NCI-H2196 treated with DMSO at 0.1 percent for 48 hours (cell line): ENCODE data around the gene AFG1L.
"Not testable (repeated sequence)": the region's sequence is repeated elsewhere in the genome, so short reads cannot be mapped to it uniquely, and the experiment has no call there.

Experiments
- DNase-seq: peaks from one replicate; lab custom pipeline; 2025; ENCODE audit not compliant: unreplicated experiment; lab: John Stamatoyannopoulos, UW

Gene AFG1L

DNA sequence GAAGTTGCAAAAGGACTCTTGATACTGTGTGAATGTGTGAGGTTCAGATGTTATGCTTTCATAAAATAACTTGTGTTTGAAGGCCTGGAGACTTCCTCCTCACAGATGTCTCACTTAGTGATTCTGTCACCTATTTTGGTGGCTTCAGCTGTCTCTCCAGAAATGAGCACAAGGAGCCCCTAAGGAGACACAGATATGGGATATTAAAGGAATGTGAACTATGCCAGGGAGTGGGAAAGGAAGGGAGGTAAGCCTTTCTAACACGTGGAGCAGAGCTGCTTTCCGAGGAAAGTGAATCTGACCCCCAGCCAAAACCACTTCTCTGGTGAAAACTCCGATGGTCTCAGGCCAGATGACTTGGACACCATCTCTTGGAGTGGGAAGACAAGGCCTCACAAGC, 255.4 kb downstream of the AFG1L start:
- DNase-seq = no peak

DNA sequence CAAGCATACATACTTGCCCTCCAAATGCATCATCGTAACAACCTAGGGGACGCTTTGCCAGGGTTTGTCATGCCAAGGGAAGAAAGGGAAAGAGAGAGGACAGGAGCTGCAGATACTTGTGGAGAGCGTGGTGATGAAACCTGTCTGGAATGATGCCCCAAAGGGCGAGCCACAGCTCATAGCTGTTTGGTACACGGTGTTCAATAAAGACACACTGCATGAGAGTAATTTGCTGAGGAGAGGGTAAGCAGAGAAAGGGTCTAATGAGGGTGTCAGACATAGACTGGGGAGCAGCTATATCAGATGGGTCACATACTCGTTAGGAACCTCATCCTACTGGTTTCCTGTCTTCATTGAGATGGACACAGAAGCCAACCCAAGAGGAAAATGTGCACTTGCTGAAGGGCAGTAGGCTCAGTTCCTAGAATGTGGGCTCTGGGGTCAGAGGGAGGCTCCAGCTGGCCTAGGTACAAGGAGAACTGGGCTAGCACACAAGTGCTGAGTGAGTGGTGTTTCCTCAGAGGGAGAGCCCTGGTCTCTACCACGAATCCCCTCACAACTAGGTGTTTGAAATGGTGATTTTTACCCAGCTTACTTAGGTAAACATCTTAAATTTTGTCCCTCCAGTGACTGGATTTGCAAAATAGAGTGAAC, 260.7 kb downstream of the AFG1L start:
- DNase-seq = no peak

DNA sequence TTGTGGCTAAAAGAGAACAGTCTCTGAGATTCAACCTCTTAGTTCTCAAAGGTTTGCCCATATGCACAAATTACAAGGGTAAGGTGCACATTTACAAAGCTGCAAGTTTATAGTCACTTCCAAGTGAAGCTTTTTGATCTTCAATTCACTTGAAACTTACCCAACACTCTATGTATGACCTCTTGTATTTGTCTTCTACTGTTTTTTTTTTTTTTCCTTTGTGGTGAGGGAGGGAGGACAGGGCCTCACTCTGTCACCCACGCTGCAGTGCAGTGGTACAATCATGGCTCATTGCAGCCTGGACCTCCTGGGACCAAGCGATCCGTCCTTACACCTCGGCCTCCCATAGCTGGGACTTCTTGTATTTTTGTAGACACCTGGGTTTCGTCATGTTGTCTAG, 261.4 kb downstream of the AFG1L start:
- DNase-seq = no peak

DNA sequence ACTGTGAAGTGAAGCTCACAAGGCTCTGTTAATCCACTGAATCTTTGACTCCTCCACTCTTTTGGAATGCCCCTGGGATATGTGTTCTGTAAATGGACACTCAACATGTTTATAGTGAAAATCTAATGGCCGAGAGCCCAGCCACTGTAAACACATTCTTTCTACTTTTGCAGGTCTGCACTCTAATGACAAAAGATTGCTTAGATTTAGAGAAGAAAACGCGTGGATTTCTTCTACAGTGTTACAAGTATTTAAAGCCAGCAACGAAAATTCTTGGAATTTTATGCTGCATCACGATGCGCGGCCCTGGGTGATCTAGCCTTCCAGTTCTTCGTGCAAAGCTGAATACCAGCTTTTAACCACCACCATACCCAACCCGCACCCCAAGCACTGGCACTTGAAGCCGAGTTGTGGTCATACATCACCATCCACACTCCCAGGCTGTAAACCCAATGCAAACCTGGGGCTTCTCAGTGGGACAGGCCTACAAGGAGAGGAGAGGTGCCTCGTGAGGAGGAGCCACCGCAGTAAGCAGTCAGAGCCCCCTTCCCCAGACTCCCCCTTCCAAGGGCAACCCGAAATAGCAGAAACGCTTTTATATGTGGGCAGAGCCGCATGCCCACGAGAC, 262.1 kb downstream of the AFG1L start:
- no peak for DNase-seq

DNA sequence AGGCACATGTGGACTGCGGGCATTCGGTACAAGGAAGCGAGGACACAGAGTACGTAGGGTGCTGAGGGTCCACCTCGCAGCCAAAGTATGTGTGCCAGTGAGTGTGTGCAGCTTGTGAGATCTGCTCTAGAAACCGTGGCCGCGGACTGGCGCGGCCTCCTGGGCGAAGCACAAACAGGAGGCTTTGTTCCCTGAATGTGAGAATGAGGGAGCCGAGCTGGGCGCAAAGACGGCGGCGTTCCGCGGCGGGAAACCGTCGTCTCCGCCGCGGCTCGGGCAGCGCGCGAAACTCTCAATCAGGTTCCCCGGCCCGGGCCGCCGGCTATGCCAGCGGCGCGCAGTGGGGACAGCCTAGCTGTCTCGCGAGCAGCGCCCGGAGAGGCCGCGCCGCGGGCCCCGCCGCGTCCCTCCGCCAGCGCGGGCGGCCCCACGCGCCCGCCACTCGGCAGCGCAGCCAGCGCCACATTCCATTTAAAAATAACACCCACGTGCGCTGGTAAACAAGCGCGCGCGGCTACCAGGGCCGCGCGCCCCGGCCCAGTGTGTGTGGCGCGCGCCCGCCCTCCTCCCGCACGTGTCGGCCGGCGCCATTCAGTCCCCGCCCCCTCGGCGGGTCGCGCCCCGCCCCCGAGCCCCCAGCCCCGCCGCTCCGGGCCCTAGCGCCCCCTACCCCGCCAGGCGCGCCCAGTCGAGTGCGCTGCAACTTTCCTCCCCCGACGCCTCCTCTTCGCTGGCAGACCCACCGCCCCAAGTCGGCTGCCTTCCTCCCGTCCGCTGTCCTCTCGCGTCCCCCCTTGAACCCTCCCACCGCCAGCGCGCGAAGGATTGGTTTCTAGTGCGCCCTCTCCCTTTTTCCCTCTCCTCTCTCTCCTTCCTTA, 262.9 kb downstream of the AFG1L start:
- DNase-seq = peak; percentile 74

DNA sequence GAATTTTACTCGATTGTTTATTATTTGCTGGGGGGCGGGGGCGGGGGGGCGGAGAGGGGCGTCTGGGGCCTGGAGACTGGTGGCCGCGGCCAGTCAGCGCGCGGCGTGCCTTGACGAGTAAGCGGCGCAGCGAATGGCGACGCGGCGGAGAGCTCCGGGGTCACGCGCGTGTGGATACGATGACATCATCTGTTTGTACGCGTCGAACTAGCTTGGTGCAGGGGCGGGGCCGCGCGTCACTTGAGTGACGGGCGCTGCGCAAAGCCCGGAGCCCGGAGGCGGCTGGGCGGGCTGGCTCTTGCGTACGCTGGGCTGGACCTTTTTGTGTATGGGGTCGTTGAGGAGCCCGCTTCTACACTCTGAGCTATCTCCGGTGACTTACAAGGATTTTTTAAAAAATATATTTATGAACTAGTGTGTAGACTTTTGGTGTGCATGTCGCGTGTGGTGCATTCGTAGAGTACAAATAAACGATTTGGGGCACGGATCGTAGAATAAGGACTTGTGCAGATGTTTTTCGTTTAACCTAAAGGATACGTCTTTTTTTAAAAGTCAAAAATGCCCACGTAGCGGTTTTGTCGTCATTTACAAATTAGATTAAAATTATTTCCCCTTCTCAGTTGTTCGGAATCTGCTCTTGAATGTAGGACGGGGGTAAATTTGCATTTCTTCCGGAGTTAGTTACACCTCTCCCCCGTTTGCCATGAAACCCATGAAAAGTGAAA, 263.7 kb downstream of the AFG1L start:
- peak; percentile 92 for DNase-seq

DNA sequence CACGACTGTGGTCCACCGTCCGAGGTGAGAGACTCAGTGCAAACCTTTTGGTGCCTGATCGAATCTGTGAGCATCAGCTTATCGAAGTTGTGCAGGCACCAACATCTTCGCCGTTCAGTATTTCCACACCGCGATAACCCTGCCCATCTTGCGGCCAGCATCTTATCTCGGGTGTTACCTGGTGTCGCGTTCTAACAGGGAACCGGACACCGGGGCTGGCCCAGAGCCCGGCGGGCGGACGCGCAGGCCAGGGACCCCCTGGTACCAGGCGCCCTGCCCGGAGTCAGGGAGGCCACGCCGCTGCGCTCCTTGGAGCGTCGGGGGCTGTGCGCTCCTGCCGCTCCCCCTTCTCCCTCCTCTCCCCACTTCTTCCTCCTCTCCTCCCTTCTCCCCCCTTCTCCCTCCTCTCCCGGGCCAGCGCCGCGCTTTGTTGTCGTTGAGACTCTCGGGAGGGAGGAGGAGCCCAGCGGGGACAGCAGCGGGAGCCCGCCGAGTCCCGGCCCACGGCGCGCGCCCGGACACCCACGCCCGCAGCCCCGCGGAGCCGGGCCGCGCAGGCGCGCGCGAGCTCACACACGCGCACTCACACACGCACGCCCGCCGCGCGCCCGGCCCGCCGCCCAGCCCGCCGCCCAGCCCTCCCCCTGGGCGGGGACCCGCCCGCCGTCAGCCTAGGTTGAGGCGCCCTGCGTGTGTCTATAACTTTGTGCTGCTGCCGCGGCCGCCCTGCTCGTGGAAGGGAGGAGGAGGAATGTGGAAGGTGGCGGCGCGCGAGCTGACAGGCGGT, 264.4 kb downstream of the AFG1L start:
- peak; percentile 87 for DNase-seq

DNA sequence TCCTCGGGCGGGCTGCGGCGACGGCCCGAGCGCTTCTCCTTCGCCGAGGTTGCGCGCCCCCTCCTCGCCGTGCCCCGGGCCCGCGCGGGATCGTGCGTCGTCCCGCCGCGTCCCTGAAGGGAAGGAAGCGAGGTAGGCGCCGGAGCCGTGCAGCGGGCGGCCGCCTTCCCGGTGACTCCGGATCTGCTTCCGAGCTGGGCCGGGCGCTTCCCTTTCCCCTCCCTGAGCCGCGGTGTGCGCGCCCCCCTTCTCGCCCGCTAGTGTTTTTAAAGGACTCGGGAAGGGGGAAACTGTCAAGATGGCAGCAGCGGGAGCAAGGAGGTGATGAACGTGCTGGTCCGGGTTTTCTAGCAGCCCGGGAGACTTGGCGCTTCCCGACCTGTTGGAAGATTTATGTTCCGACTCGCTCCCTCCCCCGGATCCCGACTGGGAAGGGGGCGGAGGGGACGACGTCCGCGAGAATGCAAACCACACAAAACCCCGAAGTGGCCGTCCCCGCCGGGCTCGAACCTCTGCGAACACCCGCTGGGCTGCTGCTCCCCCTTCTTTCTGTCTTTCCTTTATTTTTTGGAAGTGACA, 265.1 kb downstream of the AFG1L start:
- DNase-seq = peak; percentile 71

DNA sequence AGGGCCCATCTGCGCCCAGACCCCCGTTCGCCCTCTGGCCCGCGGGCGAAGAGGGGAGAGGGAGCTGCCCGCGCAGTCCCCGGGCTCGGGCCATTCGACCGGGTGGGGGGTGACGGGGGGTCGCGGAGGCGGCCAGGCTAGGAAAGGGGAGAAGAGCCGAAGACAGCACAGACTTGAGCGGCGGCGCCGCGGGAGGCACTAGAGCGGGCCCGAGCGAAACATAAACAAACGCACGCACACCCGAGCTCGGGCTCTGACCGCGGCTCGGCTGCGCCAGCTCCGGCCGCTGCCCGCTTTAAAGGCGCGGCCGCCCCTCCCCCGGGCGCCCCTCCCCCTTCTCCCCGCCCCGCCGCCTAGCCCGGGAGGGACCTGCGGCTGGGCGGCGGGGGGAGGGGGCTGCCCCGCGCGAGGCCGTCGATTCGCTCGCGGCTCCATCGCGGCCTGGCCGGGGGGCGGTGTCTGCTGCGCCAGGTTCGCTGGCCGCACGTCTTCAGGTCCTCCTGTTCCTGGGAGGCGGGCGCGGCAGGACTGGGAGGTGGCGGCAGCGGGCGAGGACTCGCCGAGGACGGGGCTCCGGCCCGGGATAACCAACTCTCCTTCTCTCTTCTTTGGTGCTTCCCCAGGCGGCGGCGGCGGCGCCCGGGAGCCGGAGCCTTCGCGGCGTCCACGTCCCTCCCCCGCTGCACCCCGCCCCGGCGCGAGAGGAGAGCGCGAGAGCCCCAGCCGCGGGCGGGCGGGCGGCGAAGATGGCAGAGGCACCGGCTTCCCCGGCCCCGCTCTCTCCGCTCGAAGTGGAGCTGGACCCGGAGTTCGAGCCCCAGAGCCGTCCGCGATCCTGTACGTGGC, 265.8 kb downstream of the AFG1L start, which contains the start of gene FOXO3:
TSS of gene FOXO3 (plus strand) at position 455 of the 846 bp plus-strand sequence. CDS start at position 747, 292 bp downstream.
- peak; percentile 72 for DNase-seq

DNA sequence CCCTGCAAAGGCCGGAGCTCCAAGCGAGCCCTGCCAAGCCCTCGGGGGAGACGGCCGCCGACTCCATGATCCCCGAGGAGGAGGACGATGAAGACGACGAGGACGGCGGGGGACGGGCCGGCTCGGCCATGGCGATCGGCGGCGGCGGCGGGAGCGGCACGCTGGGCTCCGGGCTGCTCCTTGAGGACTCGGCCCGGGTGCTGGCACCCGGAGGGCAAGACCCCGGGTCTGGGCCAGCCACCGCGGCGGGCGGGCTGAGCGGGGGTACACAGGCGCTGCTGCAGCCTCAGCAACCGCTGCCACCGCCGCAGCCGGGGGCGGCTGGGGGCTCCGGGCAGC, 266.4 kb downstream of the AFG1L start:
- DNase-seq = not testable (repeated sequence)

DNA sequence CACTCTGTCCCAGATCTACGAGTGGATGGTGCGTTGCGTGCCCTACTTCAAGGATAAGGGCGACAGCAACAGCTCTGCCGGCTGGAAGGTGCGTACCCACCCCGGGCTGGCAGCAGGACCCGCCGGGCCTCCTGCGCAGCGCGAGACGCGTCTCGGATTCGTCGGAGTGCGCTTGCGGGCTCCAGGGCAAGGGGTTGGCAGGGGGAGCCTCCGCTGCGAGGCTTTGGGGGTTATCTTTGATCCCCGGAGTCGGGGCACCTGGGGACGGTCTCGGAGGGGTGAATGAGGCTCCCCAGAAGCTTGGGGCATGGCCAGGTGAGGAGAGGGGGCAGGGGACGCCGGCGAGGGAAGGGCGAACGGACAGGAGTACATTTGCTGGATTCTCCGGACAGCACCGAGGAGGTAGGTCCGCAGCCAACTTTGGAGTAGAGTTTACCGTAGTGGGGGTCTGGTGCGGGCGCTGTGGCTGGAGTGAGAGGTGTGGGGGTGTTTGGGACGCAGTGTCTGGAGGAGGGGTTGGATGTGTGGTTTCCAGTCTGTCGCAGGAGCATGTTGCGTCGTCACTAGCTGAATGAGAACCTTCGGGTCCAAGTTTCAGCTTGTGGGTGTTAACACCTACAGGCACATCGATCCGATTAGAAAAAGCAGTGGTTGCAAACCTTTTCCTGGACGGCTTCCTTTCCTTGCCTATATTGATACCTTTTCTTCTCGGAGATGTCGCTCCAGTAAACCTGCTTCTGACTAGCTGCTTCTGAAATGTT, 267.1 kb downstream of the AFG1L start:
- DNase-seq = no peak

DNA sequence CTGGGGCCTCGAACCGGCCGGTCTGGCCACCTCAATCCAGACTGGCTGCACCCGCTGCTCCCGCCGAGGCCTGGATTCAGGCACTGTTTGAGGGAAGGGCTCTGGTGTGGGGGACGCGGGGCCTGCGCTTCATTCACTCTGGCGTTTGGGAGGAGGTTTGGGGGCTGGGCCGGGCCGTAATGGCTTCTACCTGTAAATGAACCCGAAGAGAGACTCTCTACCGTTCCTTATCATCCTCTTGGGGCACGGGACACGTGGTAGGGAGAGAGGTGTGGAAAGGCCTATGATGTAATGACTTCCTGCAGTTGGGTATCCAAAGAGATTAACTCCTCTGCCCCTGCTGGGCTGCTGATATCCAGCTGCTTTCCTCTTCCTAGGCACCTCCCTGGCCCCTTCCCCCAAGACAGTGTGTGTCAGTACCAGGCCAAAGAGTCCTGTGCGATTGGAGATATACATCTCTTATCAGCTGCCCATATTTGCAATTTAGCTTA, 267.7 kb downstream of the AFG1L start:
- peak; percentile 78 for DNase-seq

DNA sequence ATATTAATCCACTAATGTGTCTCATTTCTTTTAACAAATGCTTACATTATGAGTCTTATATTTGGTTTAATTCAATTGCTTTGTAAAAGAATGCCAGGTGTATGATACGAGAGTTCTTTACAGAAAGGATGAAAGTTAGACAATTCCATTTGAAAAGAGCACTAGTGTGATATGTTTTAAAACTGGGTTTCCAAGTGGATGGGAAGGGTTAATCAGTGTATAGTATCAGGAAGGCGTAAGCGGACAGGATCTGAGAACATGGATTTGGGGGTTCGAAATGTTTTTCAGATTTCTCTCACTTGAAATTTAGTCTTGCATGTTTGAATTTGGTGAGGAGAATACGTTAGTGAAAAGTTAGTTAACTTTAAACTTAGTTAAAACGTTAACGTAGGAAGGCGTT, 268.4 kb downstream of the AFG1L start:
- DNase-seq = no peak

DNA sequence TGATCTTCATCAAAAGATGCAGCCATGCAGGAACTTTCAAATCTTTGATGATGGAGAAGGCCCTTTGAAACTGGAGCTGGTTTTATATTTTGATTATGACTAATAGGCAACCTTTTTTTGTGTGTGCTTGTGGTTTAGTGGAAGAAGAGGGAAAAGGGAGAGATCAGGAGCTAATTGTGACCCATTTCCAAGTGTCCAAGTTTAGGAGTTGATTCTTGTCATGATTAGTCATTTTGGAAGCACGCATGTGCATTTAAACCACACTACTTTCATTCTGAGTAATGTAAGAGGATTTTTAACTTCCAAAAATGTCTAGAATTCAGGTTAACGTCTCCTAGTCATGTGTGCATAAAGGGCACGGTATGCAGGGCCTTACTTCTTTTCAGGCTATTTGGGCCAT, 269.3 kb downstream of the AFG1L start:
- DNase-seq = no peak

DNA sequence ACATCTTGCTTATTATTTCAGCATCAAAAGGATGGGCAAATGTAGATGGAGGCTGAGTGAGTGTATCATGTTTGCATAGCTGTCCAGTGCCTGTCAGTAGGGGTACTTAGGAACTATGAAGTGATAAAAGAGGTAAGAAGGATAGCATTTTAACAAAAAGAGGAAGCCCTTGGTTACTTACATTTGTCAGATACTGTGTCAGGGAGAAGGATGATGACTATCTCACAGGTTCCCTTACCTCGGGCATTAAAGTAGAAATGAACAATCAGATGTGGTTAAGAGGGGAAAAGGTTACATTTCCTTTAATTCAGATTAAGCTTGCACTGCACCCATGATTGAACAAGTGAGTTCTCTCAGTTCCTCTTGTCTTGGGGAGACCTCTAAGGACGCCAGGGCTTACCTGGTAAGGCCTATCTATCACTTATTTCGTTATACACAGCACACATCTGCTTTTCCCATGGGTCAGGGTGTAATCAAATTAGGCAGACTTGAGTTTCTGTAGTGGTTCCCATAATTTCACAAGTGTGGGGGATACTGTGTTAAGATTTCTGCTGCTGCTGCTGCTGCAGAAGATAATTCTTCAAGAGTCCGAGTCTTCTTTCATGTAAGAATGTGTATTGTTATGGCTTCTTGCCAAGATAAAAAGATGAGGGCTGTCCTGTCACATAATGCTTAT, 270.4 kb downstream of the AFG1L start:
- no peak for DNase-seq

DNA sequence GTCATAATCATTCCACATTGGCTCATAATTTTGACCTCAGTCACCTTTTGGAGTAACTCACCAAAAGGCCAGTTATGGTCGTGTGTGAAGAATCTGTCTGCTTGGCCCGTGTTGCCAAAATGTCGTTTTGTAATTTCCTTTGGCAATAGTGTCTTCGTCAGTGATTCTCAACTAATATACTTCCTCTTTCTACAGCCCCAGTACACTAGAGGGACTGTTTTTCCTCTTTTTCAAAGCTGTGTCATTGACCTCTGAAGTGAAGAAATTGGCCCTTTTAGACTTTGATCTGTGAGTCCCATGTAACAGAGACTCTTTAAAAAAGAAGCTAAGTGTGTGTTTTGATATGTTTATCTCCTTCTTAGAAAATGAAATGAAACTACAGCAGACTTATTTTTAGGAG, 271.0 kb downstream of the AFG1L start:
- DNase-seq = no peak

DNA sequence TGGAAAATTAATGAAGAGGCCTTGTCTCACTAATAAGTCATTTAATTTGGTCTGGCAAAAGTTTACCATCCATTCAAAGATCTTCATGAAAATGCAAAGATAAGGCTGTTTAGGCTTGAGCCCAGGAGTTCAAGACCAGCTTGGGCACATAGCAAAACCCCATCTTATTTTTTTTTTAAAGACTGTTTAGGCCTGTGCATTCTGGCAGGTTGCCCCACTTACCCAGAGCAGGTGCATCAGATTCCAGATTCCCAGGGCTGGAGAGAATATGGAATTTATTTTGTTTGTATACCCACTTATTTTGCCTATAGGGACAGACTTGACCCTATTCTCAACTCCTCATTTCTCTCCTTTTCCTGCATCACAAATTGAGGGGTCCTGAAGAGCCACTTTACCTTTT, 271.6 kb downstream of the AFG1L start:
- no peak for DNase-seq

DNA sequence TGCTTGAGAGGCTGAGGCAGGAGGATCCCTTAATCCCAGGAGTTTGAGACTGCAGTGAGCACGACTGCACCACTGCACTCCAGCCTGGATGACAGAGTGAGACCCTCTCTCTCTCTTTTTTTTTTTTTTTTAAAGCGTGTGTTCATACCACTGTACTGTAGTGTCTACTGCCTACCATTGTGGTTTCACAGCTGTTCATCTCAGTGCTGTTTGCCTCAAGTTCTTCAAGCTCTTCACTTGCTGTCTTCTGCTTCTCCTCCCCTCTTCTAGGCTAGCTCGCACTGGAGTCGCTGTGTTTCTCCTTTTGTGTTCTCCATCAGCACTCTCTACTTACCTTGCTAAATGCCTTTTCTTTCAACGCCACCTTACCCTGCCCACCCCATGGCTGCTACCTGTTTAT, 273.2 kb downstream of the AFG1L start:
- DNase-seq = no peak
